ENCODE data around the gene ERO1B.

- TF ChIP-seq CTCF (conservative IDR thresholded peaks at IDR 0.05) (no peak), EZH2 (IDR thresholded peaks at IDR 0.05; ENCODE audit: low read depth) (no peak)
Measured at GRCh38 chr1:236261033-236261432, 20.7 kb downstream of the ERO1B start.
